ENCODE measurements around the gene IFT122.
"Not testable (repeated sequence)": the region's sequence is repeated elsewhere in the genome, so short reads cannot be mapped to it uniquely, and the experiment has no call there.

The IFT122 gene

DNA sequence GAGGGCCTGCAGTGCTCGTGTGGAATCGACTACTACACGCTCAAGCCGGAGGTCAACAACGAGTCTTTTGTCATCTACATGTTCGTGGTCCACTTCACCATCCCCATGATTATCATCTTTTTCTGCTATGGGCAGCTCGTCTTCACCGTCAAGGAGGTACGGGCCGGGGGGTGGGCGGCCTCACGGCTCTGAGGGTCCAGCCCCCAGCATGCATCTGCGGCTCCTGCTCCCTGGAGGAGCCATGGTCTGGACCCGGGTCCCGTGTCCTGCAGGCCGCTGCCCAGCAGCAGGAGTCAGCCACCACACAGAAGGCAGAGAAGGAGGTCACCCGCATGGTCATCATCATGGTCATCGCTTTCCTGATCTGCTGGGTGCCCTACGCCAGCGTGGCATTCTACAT, 92.2 kb downstream of the IFT122 start:
- DNase-seq (ENCODE audit: low read depth in 1 of 2, low spot score in 1 of 2): no peak

DNA sequence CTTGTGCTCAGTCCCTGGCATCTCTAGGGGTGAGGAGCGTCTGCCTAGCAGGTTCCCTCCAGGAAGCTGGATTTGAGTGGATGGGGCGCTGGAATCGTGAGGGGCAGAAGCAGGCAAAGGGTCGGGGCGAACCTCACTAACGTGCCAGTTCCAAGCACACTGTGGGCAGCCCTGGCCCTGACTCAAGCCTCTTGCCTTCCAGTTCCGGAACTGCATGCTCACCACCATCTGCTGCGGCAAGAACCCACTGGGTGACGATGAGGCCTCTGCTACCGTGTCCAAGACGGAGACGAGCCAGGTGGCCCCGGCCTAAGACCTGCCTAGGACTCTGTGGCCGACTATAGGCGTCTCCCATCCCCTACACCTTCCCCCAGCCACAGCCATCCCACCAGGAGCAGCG, 93.4 kb downstream of the IFT122 start:
- no peak for DNase-seq (ENCODE audit: low read depth in 1 of 2, low spot score in 1 of 2)

DNA sequence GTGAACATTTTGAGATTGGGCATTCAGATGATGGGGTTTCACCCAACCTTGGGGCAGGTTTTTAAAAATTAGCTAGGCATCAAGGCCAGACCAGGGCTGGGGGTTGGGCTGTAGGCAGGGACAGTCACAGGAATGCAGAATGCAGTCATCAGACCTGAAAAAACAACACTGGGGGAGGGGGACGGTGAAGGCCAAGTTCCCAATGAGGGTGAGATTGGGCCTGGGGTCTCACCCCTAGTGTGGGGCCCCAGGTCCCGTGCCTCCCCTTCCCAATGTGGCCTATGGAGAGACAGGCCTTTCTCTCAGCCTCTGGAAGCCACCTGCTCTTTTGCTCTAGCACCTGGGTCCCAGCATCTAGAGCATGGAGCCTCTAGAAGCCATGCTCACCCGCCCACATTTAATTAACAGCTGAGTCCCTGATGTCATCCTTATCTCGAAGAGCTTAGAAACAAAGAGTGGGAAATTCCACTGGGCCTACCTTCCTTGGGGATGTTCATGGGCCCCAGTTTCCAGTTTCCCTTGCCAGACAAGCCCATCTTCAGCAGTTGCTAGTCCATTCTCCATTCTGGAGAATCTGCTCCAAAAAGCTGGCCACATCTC, 94.5 kb downstream of the IFT122 start:
- DNase-seq (ENCODE audit: low read depth in 1 of 2, low spot score in 1 of 2): no peak

DNA sequence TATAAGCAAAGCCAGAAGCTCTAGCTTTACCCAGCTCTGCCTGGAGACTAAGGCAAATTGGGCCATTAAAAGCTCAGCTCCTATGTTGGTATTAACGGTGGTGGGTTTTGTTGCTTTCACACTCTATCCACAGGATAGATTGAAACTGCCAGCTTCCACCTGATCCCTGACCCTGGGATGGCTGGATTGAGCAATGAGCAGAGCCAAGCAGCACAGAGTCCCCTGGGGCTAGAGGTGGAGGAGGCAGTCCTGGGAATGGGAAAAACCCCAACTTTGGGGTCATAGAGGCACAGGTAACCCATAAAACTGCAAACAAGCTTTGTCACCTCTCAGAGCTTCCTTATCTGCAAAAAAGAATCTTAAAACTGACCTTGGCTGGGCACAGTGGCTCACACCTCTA, 95.1 kb downstream of the IFT122 start:
- no peak for DNase-seq (ENCODE audit: low read depth in 1 of 2, low spot score in 1 of 2)

DNA sequence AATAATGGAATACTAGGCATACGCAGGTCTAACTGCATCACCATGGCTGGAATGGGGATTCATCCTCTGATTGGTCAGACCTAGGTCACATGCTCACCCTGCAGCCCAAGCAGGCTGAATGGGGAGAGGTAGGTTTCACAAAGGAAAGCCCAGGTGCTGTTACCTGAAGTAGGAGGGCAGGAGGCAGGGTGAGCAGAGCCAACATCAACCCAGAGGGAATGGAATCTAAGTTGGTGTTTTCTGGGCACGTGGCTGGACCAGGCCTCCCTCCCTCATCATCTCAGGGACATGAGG, 96.3 kb downstream of the IFT122 start:
- DNase-seq (ENCODE audit: low read depth in 1 of 2, low spot score in 1 of 2): no peak

DNA sequence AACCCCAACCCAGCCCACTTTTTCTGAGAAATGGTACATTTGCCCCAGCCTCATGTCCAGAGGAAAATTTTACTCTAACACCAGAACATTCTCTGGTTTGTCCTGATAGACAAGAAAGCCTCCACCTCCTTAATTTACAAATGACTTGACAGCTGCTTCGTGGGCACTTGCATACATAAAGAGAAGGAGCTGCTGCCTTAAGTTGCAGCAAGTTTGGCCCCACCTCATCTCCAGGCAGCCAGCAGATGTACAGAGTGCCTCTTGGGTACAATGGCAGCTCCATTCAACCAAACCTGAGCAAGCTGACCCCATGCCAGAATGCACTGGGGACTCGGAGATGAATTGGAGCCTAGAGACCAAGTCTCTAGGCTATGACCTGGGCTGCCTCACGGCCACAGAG, 96.8 kb downstream of the IFT122 start:
- no peak for DNase-seq (ENCODE audit: low read depth in 1 of 2, low spot score in 1 of 2)

DNA sequence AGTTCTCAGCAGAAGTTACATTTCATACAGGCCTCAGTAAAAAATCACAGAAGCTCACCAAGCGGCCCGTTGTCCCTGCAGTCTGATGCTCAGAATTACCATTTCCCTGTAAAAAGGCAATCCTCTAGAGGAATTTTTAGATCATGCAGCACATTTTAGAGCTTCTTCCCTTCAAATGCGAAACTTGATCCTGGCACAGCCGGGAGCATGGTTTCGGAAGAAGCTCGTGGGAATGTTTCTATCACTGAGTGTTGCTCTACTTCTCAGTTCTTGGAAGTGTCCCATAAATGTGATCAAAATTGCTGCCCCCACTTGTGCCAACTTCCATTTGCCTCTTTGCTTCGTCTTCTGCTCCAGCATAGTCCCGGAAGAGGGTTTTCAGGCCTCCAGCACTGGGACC, 99.2 kb downstream of the IFT122 start:
- no peak for DNase-seq (ENCODE audit: low read depth in 1 of 2, low spot score in 1 of 2)

DNA sequence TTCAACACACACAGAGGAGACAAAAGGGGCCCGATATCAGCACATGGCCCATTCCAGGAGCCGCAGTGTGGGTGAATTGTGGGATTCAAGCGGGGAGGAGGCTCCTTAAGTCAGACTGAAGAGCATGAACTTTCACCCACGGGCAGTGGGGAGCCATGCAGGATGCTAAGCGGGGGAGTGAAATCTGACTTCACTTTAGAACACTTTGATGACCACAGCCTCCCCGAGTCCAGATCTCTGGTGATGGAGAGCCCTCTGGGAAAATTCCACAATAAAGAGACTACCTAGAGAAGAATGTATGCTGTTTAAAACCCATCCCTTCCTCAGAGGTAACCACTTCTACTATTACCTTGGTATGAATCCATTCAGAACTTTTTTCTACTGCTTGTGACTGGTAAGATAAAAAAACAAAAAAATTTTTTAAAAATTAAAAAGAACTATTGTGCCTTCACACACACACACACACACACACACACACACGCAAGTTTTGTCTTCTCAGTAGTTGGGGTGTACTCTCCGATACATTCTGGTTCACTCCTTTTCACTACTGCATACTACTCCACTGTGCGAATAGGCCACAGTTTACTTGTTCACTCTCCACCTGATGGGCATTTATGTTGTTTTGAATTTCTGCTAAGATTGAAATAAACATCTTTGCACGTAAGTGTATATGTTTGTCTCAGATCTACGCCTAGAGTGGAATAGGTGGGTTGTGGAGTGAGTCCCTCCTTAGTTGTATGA, 100.9 kb downstream of the IFT122 start:
- DNase-seq (ENCODE audit: low read depth in 1 of 2, low spot score in 1 of 2): no peak

DNA sequence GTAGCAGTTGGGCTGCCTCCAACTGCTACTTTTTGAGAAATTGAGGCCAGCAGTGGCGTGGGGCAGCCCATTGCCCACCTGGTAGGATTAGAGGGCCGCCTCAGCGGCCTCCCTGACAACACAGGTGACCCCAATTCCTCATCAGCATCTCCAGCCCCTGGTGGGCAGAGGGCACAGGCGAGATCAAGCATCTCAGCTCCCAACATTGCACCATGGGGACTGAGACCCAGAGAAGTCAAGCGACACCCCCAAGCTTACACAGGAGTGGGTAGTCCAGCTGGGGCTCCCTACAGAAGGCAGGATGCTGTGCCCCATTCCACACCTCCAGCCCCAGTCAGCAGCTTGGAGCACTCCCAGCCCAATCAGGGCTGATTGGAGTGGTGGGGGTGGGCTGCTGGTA, 102.7 kb downstream of the IFT122 start:
- DNase-seq (ENCODE audit: low read depth in 1 of 2, low spot score in 1 of 2): no peak

DNA sequence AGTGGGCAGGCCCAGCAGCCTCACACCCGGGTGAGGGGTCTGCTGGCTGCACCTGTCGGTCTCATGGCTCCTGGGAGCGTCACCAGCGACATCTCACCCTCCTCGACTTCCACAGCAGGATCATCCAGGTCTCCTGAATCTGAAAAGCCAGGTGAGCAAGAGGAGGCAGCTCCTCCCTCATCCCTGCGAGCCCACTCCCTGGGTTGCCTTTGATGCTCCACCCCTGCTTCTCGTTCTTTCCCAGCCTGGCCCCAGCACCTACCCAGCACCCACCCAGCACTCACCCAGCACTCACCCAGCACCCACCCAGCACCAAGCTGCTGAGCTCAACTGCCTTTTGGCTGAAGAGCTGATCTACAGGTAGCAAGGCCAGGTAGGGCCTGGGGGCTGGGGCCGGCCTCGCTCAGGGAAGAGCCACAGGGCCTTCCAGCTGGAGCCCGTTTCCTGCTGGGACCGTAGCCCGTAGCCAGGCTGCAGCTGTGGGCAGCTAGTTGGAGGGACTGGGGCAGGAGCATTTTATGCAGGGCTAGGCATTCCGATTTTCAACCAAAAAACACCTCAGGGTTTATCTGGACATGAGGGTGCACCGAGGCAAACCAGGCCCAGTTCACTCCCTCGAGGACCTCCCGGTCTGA, 103.2 kb downstream of the IFT122 start, which contains the start of gene H1-8:
Gene H1-8, plus strand, starts transcription at position 20 of the 635 bp plus-strand sequence. Its CDS starts 44 bp downstream, at position 64.
- no peak for DNase-seq (ENCODE audit: low read depth in 1 of 2, low spot score in 1 of 2)

DNA sequence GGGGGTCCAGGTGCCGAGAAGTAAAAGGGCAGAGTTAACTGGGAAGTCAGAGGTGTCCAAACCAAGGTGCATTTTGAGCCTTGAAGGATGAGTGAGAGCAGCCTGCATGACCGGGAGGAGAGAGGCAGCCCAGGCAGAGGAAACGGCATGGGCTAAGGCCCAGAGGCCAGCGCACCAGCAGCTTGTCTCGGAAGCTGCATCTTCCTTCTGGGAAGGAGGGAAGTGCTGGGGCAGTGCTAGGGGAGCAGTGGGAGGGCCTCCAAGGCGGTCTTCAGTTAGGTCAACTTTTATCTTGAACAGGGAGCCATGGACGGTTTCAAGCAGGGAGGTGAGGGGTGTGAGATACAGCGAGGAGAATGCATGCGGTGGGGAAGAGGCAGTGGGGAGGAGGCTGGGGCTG, 104.0 kb downstream of the IFT122 start:
- DNase-seq (ENCODE audit: low read depth in 1 of 2, low spot score in 1 of 2): no peak

DNA sequence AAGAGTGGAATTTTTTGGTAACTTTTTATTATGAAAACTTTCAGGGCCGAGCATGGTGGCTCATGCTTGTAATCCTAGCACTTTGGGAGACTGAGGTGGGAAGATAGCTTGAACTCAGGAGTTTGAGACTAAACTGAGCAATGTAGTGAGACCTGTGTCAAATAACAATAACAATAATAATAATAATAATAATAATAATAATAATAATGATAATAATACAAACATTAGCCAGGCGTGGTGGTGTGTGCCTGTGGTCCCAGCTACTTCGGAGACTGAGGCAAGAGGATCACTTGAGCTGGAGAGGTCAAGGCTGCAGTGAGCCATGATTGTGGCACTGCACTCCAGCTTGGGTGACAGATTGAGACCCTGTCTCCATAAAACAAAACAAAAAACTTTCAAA, 105.9 kb downstream of the IFT122 start:
- DNase-seq (ENCODE audit: low read depth in 1 of 2, low spot score in 1 of 2): not testable (repeated sequence)

DNA sequence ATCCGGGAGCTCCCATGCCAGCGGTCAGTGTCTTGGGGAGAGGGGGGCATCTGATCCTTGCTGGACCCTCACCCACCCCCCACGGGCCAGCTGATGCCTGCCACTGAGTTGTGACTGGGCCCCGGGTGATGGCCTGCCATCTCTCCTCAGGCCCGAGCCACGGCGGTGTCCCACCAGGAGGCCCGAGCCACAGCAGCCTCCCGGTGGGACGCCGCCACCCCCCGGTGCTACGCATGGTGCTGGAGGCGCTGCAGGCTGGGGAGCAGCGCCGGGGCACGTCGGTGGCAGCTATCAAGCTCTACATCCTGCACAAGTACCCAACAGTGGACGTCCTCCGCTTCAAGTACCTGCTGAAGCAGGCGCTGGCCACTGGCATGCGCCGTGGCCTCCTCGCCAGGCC, 107.2 kb downstream of the IFT122 start:
- DNase-seq (ENCODE audit: low read depth in 1 of 2, low spot score in 1 of 2): no peak

DNA sequence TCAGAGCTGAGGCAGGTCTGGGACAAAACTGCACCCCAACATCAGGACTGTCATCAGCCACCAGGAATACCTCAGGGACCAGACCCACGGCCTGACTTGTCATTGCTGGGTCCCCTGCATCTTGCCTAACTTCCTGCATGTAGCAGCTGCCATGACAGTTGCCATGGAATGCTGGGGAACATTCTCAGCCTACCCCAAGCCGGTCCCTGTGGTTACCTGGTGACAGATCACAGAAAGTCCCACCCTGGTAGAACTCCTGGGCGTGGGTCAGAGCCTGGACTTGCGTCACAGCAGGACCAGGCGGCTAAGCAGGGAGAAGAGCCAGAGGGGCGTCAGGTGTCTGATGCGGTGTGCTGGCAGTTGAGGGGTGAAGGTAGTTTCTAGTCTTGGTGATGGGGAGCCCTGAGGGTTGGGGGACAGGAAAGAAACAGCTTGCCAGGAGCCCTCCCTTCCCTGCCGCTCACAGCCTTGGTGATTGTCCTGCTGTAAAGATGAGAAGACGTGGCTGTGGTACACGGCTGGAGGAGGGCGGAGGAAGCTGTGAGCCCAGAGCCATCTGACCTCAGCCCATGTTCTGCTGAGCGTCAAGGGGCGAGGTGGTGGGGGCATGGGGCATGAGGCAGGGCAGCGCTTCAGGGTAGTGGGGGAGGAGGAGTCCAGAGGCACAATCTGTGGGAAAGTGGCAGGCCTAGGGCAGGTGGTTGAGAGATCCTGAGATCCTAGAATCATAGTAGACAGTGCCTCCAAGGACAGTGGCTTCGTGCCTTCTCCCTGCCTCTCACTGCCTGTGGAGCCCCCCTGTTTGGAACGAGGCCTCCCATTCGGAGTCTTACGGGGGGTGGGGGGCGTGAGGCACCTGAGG, 108.3 kb downstream of the IFT122 start:
- no peak for DNase-seq (ENCODE audit: low read depth in 1 of 2, low spot score in 1 of 2)

DNA sequence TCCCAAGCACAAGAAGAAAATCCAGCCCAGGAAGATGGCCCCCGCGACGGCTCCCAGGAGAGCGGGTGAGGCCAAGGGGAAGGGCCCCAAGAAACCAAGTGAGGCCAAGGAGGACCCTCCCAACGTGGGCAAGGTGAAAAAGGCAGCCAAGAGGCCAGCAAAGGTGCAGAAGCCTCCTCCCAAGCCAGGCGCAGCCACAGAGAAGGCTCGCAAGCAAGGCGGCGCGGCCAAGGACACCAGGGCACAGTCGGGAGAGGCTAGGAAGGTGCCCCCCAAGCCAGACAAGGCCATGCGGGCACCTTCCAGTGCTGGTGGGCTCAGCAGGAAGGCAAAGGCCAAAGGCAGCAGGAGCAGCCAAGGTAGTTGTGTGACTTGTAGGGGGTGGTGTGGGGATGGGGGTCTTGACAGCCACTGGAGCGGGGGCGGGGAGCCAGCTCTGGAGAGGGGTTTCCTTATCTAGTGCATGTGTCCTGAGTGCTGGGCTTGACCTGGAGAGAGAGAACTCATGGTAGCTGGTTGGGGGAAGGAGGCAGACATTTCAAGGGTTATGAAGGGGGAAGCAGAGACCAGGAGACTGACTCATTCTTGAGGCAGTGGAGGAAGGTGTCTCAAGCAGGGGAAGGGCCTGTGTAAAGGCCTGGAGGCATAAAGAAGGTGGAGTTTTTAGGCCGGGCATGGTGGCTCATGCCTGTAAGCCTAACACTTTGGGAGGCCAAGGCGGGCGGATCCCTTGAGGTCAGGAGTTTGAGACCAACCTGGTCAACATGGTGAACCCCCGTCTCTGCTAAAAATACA, 109.2 kb downstream of the IFT122 start:
- no peak for DNase-seq (ENCODE audit: low read depth in 1 of 2, low spot score in 1 of 2)

DNA sequence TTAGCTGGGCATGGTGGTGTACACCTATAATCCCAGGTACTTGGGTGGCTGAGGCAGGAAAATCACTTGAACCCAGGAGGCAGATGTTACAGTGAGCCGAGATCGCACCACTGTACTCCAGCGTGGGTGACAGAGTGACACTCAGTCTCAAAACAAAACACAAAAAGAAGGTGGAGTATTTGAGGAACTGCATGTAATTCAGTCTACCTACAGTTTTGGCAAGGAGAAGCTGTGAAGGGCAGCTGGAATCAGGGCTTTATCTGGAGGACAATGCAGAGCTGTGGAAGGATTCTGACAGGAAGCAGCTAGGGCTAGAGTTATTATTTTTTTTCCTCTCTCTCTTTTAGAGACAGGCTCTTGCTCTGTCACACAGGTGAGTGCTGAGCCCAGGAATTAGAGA, 109.8 kb downstream of the IFT122 start:
- no peak for DNase-seq (ENCODE audit: low read depth in 1 of 2, low spot score in 1 of 2)

DNA sequence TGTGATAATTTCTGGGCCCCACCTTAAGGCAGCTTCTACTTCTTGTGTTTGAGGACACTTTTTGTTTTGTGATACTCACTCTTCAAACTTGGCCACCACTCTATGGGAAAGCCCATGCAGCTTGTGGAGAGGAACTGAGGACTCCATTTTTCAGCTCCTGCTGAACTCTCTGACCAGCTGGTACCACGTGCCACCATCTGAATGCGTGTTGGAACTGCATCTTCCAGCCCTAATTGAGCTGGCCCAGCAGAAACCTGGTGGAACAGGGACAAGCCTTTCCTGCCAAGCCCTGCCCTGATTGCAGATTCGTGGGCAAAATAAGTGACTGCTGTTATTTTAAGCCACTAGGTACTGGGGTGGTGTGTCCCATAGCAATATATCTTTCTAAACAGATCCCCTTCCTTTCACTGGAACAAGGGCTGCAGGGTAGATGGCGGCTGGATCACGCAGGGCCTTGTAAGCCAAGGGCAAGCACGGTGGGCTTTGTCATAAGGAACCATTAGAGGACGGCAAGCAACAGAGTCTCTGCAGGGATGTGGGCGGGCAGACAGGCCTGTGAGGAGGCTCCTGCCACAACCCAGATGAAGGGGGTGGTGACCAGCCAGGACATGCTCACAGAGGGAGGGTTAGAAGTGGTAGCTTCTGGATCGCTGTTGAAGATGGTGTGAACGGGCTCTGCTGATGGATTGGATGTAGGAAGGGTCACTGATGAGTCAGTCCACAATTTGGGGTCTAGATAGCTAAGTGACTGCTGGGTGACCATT, 112.4 kb downstream of the IFT122 start:
- DNase-seq (ENCODE audit: low read depth in 1 of 2, low spot score in 1 of 2): no peak

DNA sequence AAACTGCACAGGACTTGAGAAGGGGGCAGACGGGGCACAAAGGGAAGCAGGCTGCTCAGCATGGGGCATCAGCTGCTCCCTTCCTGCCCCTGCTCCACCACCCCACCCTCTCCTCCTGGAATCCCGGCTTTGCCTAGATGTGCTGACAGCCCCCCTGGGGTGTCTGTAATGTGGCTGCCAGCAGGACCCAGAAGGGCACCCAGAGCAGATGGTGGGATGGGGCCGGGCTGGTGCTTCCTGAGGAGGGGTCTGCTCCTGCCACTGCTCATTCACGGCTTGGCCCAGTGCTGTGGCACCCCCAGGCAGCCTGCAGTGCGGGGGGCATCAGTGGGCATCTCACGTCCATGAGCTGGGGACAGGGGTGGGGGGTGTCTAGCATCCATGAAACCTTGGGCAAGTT, 113.1 kb downstream of the IFT122 start:
- no peak for DNase-seq (ENCODE audit: low read depth in 1 of 2, low spot score in 1 of 2)

DNA sequence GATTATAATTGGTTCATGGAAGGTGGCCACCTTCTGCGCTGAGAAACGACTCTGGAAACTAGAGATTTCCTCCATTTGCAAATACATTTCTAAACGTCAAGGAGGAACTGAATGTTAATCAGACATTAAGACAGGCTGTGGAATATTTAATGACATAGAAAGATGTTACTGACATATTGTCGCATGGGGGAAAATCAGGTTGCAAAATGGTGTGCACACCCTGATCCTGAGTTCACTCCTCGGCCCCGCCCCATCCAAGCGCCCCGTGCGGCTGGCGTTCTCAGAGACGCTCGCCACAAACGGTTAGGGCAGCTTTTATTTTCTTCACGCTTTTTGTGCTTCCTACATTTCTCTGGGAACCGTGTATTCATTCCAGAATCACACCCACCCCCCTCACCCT, 113.7 kb downstream of the IFT122 start:
- no peak for DNase-seq (ENCODE audit: low read depth in 1 of 2, low spot score in 1 of 2)

Measured in activated T-helper 1 cell treated with anti-CD3 and anti-CD28 coated beads, Interleukin-2, amount 50 U/mL, for 16 hours (primary cell).